Cardiac muscle cell (in vitro differentiated cells and primary cell): ENCODE results near the gene EMILIN2. TPM values are rescaled to one million over a fixed set of nuclear protein-coding genes. Genes with fewer than 3 reads are reported as not detected.

Experiments
- DNase-seq, 2 donors: peaks; one replicate each; pipeline versions ENCODE4 v3.0.0 to v3.0.0-alpha.2; 2010 to 2017; ENCODE audit warnings: low read depth in 1 of 2, low spot score in 1 of 2
- H3K27ac ChIP-seq: fragments of 200-600 bp; sonication (generic); 2 replicates; pipeline ENCODE4 v1.5.1; 2016
- H3K27me3 ChIP-seq: fragments of 200-600 bp; sonication (generic); 2 replicates; pipeline ENCODE4 v1.6.0; 2016; ENCODE audit warnings: control low read depth
- H3K36me3 ChIP-seq: fragments of 200-600 bp; sonication (generic); 2 replicates; pipeline ENCODE4 v1.5.1; 2016; ENCODE audit warnings: control low read depth
- H3K4me1 ChIP-seq: fragments of 200-600 bp; sonication (generic); 2 replicates; pipeline ENCODE4 v1.8.1; 2017; ENCODE audit warnings: low read depth, mild to moderate bottlenecking, mixed run types
- H3K4me3 ChIP-seq: fragments of 200-600 bp; sonication (generic); 2 replicates; pipeline ENCODE4 v1.5.1; 2016; ENCODE audit warnings: mild to moderate bottlenecking
- H3K9me3 ChIP-seq: fragments of 200-600 bp; sonication (generic); 2 replicates; pipeline ENCODE4 v1.5.1; 2017; ENCODE audit warnings: low read depth, mild to moderate bottlenecking, control low read depth
- polyA plus RNA-seq: library from polyadenylated mRNA; unstranded; fragments of >200 nt; fragmentation: Nextera tagmentation; extraction: Ambion mirVana; gene quantifications from 2 replicates; pipeline ENCODE4 v1.2.1, GENCODE V29; 2016
- total RNA-seq: library from RNA; depleted of rRNA; stranded (reverse); fragments of >200 nt; gene quantifications from 2 replicates; pipeline ENCODE4 v1.2.3, GENCODE V29; 2016
- TF ChIP-seq, protein P1 (sequence below): IDR thresholded peaks from 2 replicates; pipeline ENCODE4 v1.5.1; 2012; ENCODE audit warnings: low read depth, mild to moderate bottlenecking, low read length

EMILIN2 gene
- total and polyA plus RNA-seq, 2 experiments from 2014 or later, result 96.8 to 134 TPM

DNA sequence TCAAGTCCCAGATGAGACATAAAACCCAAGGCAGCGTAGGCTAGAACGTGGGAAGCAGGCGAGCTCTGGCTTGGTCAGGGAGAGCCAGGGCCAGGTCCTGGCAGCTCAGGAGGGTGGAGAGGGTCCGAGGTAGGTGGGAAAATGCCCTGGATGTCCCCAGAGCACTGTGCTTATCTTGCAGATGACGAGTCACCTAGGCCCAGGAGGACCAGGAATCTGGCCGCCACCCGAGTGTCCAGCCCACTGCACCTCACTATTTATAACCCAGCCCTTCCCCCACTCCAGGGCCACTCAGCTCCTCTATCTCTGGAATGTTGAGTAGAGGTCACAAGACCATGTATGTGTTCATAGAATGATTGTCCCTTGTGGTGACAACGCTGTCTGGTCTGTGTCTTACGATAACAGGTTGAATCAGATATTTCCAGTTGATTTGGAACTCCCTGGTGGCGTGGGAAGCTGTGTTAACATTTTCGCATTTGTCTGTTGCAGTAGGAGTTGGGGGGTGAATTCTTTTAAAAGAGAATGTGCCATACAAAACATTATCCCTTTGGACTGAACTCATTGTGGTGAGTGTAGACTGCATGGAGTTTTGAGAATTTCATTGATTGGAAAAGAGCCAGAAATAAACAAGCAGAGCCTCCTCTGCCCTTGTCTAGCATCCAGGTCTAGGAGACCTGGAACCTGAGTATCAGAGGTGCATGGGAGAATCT is 47.5 kb downstream of the EMILIN2 start:
- peaks cover 13% of the 10 kb centered on the region for H3K36me3 ChIP-seq
- no peaks in the 10 kb centered on the region for H3K9me3 ChIP-seq
- H3K4me1 ChIP-seq, result peaks cover 61% of the 10 kb centered on the region
- peak in 1 of 2 donors; percentile 97 for DNase-seq
- H3K4me3 ChIP-seq, result no peak overlapping the region
- TF ChIP-seq, protein P1, sequence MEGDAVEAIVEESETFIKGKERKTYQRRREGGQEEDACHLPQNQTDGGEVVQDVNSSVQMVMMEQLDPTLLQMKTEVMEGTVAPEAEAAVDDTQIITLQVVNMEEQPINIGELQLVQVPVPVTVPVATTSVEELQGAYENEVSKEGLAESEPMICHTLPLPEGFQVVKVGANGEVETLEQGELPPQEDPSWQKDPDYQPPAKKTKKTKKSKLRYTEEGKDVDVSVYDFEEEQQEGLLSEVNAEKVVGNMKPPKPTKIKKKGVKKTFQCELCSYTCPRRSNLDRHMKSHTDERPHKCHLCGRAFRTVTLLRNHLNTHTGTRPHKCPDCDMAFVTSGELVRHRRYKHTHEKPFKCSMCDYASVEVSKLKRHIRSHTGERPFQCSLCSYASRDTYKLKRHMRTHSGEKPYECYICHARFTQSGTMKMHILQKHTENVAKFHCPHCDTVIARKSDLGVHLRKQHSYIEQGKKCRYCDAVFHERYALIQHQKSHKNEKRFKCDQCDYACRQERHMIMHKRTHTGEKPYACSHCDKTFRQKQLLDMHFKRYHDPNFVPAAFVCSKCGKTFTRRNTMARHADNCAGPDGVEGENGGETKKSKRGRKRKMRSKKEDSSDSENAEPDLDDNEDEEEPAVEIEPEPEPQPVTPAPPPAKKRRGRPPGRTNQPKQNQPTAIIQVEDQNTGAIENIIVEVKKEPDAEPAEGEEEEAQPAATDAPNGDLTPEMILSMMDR, result no peak
- no peaks in the 10 kb centered on the region for H3K27me3 ChIP-seq
- H3K27ac ChIP-seq, result peak overlapping the region; percentile 99

DNA sequence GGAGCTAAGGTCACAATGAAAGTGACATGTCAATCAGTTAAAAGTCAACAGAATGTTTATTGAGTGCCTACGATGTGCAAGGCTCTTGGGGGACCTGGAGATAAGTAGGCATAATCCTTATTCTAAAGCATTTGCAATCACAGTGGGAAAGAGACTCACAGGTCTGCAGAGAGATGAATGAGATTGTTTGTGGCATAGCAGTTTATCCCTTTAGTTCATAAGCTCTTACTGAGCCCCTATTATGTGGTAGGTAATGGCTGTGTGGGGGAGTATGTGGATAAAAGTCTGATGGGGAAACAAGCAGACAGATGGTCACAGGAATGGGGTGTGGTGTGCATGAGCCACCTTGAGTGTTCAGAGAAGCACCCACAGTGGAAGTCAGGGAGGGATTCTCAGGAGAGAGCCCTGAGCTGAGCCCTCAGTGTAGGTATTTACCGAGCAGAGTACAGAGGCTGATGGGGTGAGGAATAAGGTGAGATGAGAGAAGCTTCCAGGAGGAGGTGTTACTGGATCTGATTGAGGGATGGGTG is 48.1 kb downstream of the EMILIN2 start:
- Histone ChIP-seq H3K4me3 (no peak overlapping the region), H3K27ac (peak overlapping the region; percentile 99), H3K4me1 (peaks cover 62% of the 10 kb centered on the region), H3K27me3 (no peaks in the 10 kb centered on the region), H3K9me3 (no peaks in the 10 kb centered on the region), H3K36me3 (peaks cover 13% of the 10 kb centered on the region)
- TF ChIP-seq, protein P1, result no peak
- no peak for DNase-seq

DNA sequence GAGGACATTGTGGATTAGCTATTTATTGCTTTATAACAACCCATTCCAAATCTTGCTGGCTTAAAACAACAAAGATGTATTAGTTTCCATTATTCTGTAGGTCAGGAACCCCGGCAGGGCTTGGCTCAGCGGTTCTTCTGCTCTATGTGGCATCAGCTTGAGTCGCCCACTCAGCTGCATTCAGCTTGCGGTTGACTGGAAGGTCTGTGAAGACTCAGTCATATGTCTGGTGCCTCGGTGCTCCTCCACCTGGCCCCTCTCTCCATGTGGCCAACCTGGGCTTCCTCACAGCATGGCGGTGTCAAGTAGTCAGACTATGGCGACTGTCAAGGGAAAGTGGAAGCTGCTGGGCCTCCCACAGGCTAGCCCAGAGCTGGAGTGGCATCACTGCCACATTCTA is 48.6 kb downstream of the EMILIN2 start:
- no peak for DNase-seq
- no peak overlapping the region for H3K4me3 ChIP-seq

GRCh38 chr18:2896990-2897389 is 50.2 kb downstream of the EMILIN2 start:
- no peak overlapping the region for H3K4me3 ChIP-seq
- TF ChIP-seq, protein P1, result no peak
- H3K27ac ChIP-seq, result peak overlapping the region; percentile 99
- no peaks in the 10 kb centered on the region for H3K9me3 ChIP-seq
- peaks cover 78% of the 10 kb centered on the region for H3K4me1 ChIP-seq
- H3K36me3 ChIP-seq, result no peaks in the 10 kb centered on the region
- H3K27me3 ChIP-seq, result no peaks in the 10 kb centered on the region
- no peak for DNase-seq

More for the DNA sequence above, 48.6 kb downstream of the EMILIN2 start:
- Histone ChIP-seq H3K36me3 (peaks cover 11% of the 10 kb centered on the region), H3K4me1 (peaks cover 66% of the 10 kb centered on the region), H3K27ac (peak overlapping the region; percentile 99), H3K9me3 (no peaks in the 10 kb centered on the region), H3K27me3 (no peaks in the 10 kb centered on the region)
- TF ChIP-seq, protein P1, result no peak

DNA sequence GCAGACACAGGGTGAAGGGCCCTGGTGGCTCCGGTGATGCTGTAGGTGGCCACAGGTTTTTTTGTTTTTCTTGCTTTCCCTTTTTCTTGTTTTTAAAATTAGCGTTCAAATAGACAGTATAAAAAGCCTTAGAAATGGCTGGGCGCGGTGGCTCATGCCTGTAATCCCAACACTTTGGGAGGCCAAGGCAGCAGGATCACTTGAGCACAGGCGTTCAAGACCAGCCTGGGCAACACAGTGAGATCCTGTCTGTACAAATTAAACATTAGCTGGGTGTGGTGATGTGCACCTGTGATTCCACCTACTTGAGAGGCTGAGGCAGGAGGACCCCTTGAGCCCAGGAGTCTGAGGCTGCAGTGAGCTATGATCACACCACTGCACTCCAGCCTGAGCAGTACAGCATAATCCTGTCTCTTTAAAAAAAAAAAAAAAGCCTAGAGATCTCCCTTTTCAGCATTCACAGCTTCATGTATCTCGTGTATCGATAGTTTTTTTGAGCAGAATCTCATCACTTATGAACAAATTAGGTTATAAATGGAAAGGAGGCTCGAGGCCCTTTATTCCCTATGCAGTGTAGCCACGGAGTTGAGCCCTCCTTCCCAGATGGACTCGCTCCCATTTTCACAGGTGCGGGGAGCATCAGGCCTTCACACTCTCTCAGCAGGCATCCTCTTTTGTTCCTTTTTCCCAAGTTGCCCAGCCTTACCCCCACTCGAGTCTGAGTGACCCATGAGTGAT is 50.8 kb downstream of the EMILIN2 start:
- TF ChIP-seq, protein P1, result no peak
- H3K4me3 ChIP-seq, result no peak overlapping the region
- H3K4me1 ChIP-seq, result peaks cover 74% of the 10 kb centered on the region
- H3K9me3 ChIP-seq, result no peaks in the 10 kb centered on the region
- peak overlapping the region; percentile 99 for H3K27ac ChIP-seq
- H3K27me3 ChIP-seq, result no peaks in the 10 kb centered on the region
- DNase-seq, result no peak
- no peaks in the 10 kb centered on the region for H3K36me3 ChIP-seq
